Measurements from ENCODE around the gene AEBP1.
A peak's percentile ranks its signal among the peaks of the same experiment; 100 is the strongest.

Gene AEBP1

DNA sequence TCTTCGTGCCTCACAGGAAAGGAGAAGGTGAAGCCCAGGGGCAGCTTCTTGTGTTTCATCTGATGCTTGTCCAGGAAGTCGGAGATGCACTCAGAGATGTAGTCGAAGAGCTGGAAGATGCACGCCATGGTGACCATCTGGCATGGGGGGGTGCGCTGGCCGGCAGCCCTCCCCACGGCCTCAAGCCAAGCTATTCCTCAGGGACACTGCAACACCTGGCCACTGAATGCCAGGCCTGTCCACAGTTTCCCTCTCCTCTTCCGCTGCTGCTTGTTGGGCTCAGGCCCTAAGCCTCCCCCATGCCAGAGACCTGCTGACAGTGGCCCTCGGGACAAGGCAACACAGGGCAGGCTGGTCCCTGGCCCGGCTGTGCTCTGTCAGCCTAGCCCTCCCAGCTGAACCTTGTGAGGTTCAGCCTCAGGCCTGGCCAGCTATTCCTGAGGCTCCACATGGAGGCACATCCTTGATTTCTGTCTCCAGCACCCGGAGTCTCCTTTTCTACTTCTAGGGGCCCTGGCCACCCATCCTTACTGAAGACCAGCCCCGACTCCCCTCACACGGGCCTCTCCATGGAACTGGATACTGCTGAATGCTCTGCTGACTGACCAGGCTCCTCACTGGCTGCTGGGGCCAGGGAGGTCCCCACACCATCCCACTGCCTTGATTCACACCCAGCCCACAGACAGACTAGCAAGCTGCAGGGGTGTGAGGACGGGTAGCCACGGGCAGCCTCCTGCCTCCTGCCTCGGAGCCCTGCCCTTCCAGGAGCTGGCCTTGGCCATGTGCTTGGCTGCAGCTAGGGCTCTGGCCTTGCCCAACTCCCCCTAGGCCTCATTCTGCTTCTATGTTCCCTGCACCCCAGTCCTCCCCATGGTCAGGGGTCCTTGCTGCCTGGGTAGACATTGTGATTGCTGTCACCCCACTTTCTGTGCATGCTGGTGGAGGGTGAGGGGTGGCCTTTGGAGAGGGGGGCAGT is 47.1 kb downstream of the AEBP1 start:
- Mint-ChIP-seq H3K27me3 (ENCODE audit: low read depth) (peaks cover 27% of the 10 kb centered on the region), H3K9me3 (no peaks in the 10 kb centered on the region), H3K4me3 (no peak overlapping the region), H3K27ac (peak overlapping the region; percentile 90 to 92 (median 91)), H3K4me1 (peaks cover 48% of the 10 kb centered on the region), H3K36me3 (ENCODE audit: low read depth) (no peaks in the 10 kb centered on the region)
- TF ChIP-seq CTCF (IDR thresholded peaks at IDR 0.05; ENCODE audit: unreplicated experiment in 3 of 3) = no peak

GRCh38 chr7:44151956-44152355 is 47.8 kb downstream of the AEBP1 start:
- Mint-ChIP-seq H3K4me3 (no peak overlapping the region), H3K27ac (no peak overlapping the region)

DNA sequence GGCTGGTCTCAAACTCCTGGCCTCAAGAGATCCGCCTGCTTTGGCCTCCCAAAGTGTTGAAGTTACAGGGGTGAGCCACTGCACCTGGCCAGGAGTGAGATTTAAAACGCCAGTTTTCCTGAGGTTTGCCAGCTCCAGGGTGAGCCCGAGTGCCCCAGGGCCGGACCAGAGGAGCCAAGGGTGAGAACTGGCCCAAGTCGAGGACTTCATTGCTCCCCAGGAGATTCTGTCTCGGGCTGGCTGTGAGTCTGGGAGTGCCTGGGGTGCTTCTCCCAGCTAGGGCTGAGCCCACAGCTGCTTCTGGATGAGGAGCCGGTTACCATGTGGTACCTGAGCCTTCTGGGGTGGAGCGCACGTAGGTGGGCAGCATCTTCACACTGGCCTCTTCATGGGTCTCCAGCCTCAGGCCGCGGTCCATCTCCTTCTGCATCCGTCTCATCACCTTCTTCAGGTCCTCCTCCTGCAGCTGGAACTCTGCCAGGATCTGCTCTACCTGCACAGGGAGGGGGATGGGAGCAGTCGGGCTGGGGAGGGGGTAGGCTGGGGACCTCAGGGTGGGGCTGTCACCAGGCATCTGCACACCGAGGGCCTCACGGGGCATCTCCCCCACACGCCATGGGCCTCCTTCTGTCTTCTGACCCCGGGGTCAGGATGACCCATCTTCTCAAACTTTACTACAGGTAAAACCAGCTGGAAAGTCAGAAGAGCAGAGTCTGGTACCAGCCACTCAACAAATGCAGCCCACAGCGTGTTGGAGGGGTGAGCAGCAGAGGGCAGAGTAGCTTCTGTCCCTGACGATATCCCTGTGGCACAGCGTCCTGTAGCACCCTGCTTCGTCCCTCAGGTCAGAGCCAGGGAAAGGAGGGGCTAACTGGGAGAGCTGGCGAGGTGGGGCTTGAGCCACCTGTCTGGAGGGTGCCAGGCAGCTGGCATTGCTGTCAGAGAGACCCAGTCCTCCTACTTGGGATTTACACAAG is 49.1 kb downstream of the AEBP1 start:
- no peak overlapping the region for H3K27ac Mint-ChIP-seq

More at GRCh38 chr7:44151956-44152355, 47.8 kb downstream of the AEBP1 start:
- Mint-ChIP-seq H3K4me1 (peaks cover 42% of the 10 kb centered on the region), H3K27me3 (ENCODE audit: low read depth) (peaks cover 20% of the 10 kb centered on the region), H3K36me3 (ENCODE audit: low read depth) (no peaks in the 10 kb centered on the region), H3K9me3 (no peaks in the 10 kb centered on the region)
- TF ChIP-seq CTCF (IDR thresholded peaks at IDR 0.05; ENCODE audit: unreplicated experiment in 3 of 3) = no peak

GRCh38 chr7:44153948-44154335 is 49.8 kb downstream of the AEBP1 start:
- Mint-ChIP-seq H3K4me1 (peaks cover 26% of the 10 kb centered on the region), H3K9me3 (no peaks in the 10 kb centered on the region), H3K27ac (no peak overlapping the region), H3K4me3 (no peak overlapping the region), H3K27me3 (ENCODE audit: low read depth) (peaks cover 10% of the 10 kb centered on the region), H3K36me3 (ENCODE audit: low read depth) (no peaks in the 10 kb centered on the region)
- no peak for TF ChIP-seq CTCF (IDR thresholded peaks at IDR 0.05; ENCODE audit: unreplicated experiment in 3 of 3)

More for the DNA sequence above, 49.1 kb downstream of the AEBP1 start:
- no peaks in the 10 kb centered on the region for H3K9me3 Mint-ChIP-seq
- no peak for TF ChIP-seq CTCF (IDR thresholded peaks at IDR 0.05; ENCODE audit: unreplicated experiment in 3 of 3)
- no peaks in the 10 kb centered on the region for H3K36me3 Mint-ChIP-seq (ENCODE audit: low read depth)
- H3K4me3 Mint-ChIP-seq = no peak overlapping the region
- peaks cover 31% of the 10 kb centered on the region for H3K4me1 Mint-ChIP-seq
- H3K27me3 Mint-ChIP-seq (ENCODE audit: low read depth) = peaks cover 15% of the 10 kb centered on the region

DNA sequence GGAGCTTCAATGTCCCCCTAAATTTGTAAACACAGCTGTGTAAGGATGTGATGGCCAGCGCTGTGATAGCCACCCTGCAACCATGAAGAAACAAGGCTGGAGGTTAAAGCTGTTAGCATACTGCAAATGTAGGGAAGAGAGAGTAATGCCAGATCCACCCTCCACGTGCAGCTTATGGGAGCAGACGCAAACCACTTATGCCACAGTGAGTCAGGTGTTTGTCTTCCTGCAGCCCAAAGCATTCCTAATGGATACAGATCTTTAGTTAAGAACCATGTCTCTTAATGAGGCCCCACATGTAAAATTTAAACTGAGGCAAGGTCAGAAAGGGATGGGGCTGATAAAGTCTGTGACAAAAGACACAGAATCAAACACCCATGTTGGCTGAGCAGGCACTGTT is 50.6 kb downstream of the AEBP1 start:
- no peak overlapping the region for H3K4me3 Mint-ChIP-seq
- peaks cover 12% of the 10 kb centered on the region for H3K27me3 Mint-ChIP-seq (ENCODE audit: low read depth)
- peaks cover 22% of the 10 kb centered on the region for H3K4me1 Mint-ChIP-seq
- TF ChIP-seq CTCF (IDR thresholded peaks at IDR 0.05; ENCODE audit: unreplicated experiment in 3 of 3) = no peak
- no peaks in the 10 kb centered on the region for H3K36me3 Mint-ChIP-seq (ENCODE audit: low read depth)
- no peaks in the 10 kb centered on the region for H3K9me3 Mint-ChIP-seq
- no peak overlapping the region for H3K27ac Mint-ChIP-seq
